ENCODE measurements around the gene ACTG2. TPM values are rescaled to one million over a fixed set of nuclear protein-coding genes. Genes with fewer than 3 reads are reported as not detected.

Gene ACTG2
- total and polyA plus RNA-seq, 4 donors = 0.46 to 9.0 (median 4.3) TPM

- H3K36me3 ChIP-seq (ENCODE audit: control insufficient read depth in 4 of 4, insufficient read depth in 3 of 4, low read depth in 1 of 4, low read length in 3 of 4) = peaks cover 7 to 47% (median 31%) of the 10 kb centered on the region in 4 donors
- H3K27me3 ChIP-seq (ENCODE audit: control insufficient read depth in 4 of 4, insufficient read depth in 4 of 4, low read length in 3 of 4) = no peaks in the 10 kb centered on the region
- no peaks in the 10 kb centered on the region for H3K4me1 ChIP-seq (ENCODE audit: control insufficient read depth in 4 of 4, insufficient read depth in 4 of 4, low read length in 3 of 4)
- DNase-seq (ENCODE audit: low spot score) = no peak
- H3K27ac ChIP-seq (ENCODE audit: low read depth in 1 of 2, low read length in 2 of 2) = no peak overlapping the region
- 93% methylated on average over 3 of the region's 3 CpGs for WGBS
- no peak overlapping the region for H3K9ac ChIP-seq (ENCODE audit: low read depth in 1 of 2, low read length in 2 of 2)
- no peak overlapping the region for H3K4me3 ChIP-seq (ENCODE audit: low read depth in 1 of 3, low read length in 3 of 3)
- TF ChIP-seq RAD21 (IDR thresholded peaks at IDR 0.05) = no peak
- no peak for TF ChIP-seq FOXA1 (IDR thresholded peaks at IDR 0.05)
- TF ChIP-seq NR2F2 (IDR thresholded peaks at IDR 0.05) = no peak
- no peak for TF ChIP-seq ATF3 (IDR thresholded peaks at IDR 0.05)
- TF ChIP-seq GABPA (IDR thresholded peaks at IDR 0.05 in 1 of 2, conservative IDR thresholded peaks at IDR 0.05 in 1 of 2) = no peak
- TF ChIP-seq HNF4A (conservative IDR thresholded peaks at IDR 0.05) = no peak
- TF ChIP-seq EGR1 (IDR thresholded peaks at IDR 0.05; ENCODE audit: low read depth in 2 of 2) = no peak
- TF ChIP-seq REST (IDR thresholded peaks at IDR 0.05) = no peak
- TF ChIP-seq YY1 (IDR thresholded peaks at IDR 0.05) = no peak
- TF ChIP-seq ZBTB33 (IDR thresholded peaks at IDR 0.05) = no peak
- TF ChIP-seq TAF1 (conservative IDR thresholded peaks at IDR 0.05) = no peak
- no peak for TF ChIP-seq MAX (IDR thresholded peaks at IDR 0.05)
- no peaks in the 10 kb centered on the region for H3K9me3 ChIP-seq (ENCODE audit: control insufficient read depth in 4 of 4, low read length in 3 of 4)
These were observed 53.9 kb downstream of the ACTG2 start for GRCh38 chr2:73946666-73947065.

GRCh38 chr2:73947412-73948018 is 54.7 kb downstream of the ACTG2 start:
- Histone ChIP-seq H3K4me1 (ENCODE audit: control insufficient read depth in 4 of 4, insufficient read depth in 4 of 4, low read length in 3 of 4) (no peaks in the 10 kb centered on the region), H3K9me3 (ENCODE audit: control insufficient read depth in 4 of 4, low read length in 3 of 4) (no peaks in the 10 kb centered on the region), H3K27ac (ENCODE audit: low read depth in 1 of 2, low read length in 2 of 2) (no peak overlapping the region), H3K27me3 (ENCODE audit: control insufficient read depth in 4 of 4, insufficient read depth in 4 of 4, low read length in 3 of 4) (no peaks in the 10 kb centered on the region), H3K36me3 (ENCODE audit: control insufficient read depth in 4 of 4, insufficient read depth in 3 of 4, low read depth in 1 of 4, low read length in 3 of 4) (peaks cover 7 to 52% (median 36%) of the 10 kb centered on the region in 4 donors), H3K9ac (ENCODE audit: low read depth in 1 of 2, low read length in 2 of 2) (no peak overlapping the region), H3K4me3 (ENCODE audit: low read depth in 1 of 3, low read length in 3 of 3) (no peak overlapping the region)
- no peak for DNase-seq (ENCODE audit: low spot score)
- WGBS = 92% methylated on average over 5 of the region's 5 CpGs
- TF ChIP-seq HNF4G (IDR thresholded peaks at IDR 0.05) (no peak), ATF3 (IDR thresholded peaks at IDR 0.05) (no peak), NR2F2 (IDR thresholded peaks at IDR 0.05) (no peak), HNF4A (conservative IDR thresholded peaks at IDR 0.05) (no peak), GABPA (IDR thresholded peaks at IDR 0.05 in 1 of 2, conservative IDR thresholded peaks at IDR 0.05 in 1 of 2) (no peak), TAF1 (conservative IDR thresholded peaks at IDR 0.05) (no peak), CTCF (IDR thresholded peaks at IDR 0.05; ENCODE audit: low read depth, low read length, missing input control) (no peak), YY1 (IDR thresholded peaks at IDR 0.05) (no peak), FOXA1 (IDR thresholded peaks at IDR 0.05) (no peak), MAX (IDR thresholded peaks at IDR 0.05) (no peak), FOXA2 (IDR thresholded peaks at IDR 0.05) (no peak), SP1 (IDR thresholded peaks at IDR 0.05) (no peak), RXRA (IDR thresholded peaks at IDR 0.05) (no peak), REST (IDR thresholded peaks at IDR 0.05) (no peak)
